ENCODE data around the gene RNF144A. TPM values are rescaled to one million over a fixed set of nuclear protein-coding genes. Genes with fewer than 3 reads are reported as not detected.

RNF144A gene
- total and polyA plus RNA-seq, 10 of the 15 experiments (the other 5 are each of a cell fraction or from before 2014, with no cell fraction given), result 0.02 to 12.1 (median 0.48) TPM; not detected in 1

DNA sequence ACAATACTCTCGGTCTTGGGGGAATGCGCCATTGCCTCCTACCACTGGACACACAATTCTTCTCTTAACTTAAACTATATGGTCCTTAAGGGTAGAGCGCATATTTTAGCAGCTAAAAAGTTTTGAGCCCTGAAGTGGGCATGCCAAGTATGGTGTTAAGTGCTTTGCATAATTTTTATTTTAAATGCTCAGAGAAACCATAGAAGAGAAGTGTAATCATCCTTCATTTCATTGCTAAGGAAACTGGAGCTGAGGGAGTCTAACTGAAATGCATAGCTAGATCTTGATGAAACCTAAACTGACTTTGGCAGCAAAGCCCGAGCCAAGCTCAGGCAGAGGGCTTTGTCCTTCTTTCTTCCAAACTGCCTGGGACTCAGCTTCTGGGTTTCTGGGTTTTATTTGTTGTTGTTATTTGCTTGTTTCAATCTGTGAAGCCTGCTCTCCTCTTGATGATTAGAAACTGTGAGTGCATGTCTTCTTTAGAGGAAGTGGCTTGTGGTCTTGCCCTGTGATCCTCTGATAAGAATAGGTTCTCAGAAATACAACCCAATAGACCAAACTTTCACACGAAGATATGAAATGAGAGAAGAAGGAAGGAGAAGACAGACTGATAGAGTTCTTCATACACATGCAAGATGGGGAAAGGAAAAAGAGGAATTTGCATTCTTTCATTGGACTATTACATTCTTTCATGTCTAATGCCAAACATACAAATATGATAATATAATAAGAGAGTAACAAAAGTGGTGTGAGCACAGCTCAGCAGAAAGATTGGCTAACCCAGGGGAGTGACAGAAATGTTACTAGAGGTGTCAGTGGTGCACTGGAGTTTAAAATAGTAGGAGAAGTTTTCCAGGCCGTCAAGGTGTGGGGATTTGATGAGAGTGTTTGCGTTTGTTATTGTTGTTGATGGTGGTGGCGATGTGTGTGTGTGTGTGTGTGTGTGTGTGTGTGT lies 7.5 kb upstream of the RNF144A start (continued):
- TF ChIP-seq, protein P1, sequence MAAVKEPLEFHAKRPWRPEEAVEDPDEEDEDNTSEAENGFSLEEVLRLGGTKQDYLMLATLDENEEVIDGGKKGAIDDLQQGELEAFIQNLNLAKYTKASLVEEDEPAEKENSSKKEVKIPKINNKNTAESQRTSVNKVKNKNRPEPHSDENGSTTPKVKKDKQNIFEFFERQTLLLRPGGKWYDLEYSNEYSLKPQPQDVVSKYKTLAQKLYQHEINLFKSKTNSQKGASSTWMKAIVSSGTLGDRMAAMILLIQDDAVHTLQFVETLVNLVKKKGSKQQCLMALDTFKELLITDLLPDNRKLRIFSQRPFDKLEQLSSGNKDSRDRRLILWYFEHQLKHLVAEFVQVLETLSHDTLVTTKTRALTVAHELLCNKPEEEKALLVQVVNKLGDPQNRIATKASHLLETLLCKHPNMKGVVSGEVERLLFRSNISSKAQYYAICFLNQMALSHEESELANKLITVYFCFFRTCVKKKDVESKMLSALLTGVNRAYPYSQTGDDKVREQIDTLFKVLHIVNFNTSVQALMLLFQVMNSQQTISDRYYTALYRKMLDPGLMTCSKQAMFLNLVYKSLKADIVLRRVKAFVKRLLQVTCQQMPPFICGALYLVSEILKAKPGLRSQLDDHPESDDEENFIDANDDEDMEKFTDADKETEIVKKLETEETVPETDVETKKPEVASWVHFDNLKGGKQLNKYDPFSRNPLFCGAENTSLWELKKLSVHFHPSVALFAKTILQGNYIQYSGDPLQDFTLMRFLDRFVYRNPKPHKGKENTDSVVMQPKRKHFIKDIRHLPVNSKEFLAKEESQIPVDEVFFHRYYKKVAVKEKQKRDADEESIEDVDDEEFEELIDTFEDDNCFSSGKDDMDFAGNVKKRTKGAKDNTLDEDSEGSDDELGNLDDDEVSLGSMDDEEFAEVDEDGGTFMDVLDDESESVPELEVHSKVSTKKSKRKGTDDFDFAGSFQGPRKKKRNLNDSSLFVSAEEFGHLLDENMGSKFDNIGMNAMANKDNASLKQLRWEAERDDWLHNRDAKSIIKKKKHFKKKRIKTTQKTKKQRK (IDR thresholded peaks at IDR 0.05; ENCODE audit: low read depth, low read length), result no peak
- TF ChIP-seq ZZZ3 (IDR thresholded peaks at IDR 0.05; ENCODE audit: control insufficient read depth, insufficient read length, low read depth), result no peak
- TF ChIP-seq STAT1 (conservative IDR thresholded peaks at IDR 0.05), result no peak
- TF ChIP-seq SMAD5 (IDR thresholded peaks at IDR 0.05; ENCODE audit: low read depth), result no peak
- TF ChIP-seq NFYB (IDR thresholded peaks at IDR 0.05; ENCODE audit: insufficient read depth, low read depth, low read length), result no peak
- no peak for TF ChIP-seq MYC (IDR thresholded peaks at IDR 0.05; ENCODE audit: insufficient read depth, insufficient read length, insufficient replicate concordance, low read length, severe bottlenecking)
- TF ChIP-seq MTA3 (IDR thresholded peaks at IDR 0.05; ENCODE audit: borderline replicate concordance, low read length), result peak; percentile 71; the same call in 1 of the 2 replicates
- TF ChIP-seq ZNF24 (IDR thresholded peaks at IDR 0.05), result peak; percentile 72
- no peak for TF ChIP-seq JUNB (IDR thresholded peaks at IDR 0.05)
- TF ChIP-seq BRCA1 (IDR thresholded peaks at IDR 0.05; ENCODE audit: low read depth, low read length), result no peak
- TF ChIP-seq LARP7 (IDR thresholded peaks at IDR 0.05), result no peak
- no peak for TF ChIP-seq NFYA (IDR thresholded peaks at IDR 0.05; ENCODE audit: borderline replicate concordance, low read depth, low read length)
- TF ChIP-seq BACH1 (IDR thresholded peaks at IDR 0.05; ENCODE audit: borderline replicate concordance), result peak; percentile 42; the same call in 1 of the 2 replicates
- no peak for TF ChIP-seq TCF3 (IDR thresholded peaks at IDR 0.05; ENCODE audit: borderline replicate concordance, insufficient read depth, low read depth, low read length)
- TF ChIP-seq POLR2AphosphoS5 (IDR thresholded peaks at IDR 0.05; ENCODE audit: low read length), result peak; percentile 35; the same call in 1 of the 2 replicates
- peak; percentile 72; the same call in 1 of the 2 replicates for TF ChIP-seq TBL1XR1 (IDR thresholded peaks at IDR 0.05; ENCODE audit: low read depth, low read length)
- peak; percentile 98 for TF ChIP-seq RUNX3 (IDR thresholded peaks at IDR 0.05; ENCODE audit: low read length)
- no peak for TF ChIP-seq KAT2A (conservative IDR thresholded peaks at IDR 0.05; ENCODE audit: control insufficient read depth, low read depth, low read length)
- TF ChIP-seq, protein P2, sequence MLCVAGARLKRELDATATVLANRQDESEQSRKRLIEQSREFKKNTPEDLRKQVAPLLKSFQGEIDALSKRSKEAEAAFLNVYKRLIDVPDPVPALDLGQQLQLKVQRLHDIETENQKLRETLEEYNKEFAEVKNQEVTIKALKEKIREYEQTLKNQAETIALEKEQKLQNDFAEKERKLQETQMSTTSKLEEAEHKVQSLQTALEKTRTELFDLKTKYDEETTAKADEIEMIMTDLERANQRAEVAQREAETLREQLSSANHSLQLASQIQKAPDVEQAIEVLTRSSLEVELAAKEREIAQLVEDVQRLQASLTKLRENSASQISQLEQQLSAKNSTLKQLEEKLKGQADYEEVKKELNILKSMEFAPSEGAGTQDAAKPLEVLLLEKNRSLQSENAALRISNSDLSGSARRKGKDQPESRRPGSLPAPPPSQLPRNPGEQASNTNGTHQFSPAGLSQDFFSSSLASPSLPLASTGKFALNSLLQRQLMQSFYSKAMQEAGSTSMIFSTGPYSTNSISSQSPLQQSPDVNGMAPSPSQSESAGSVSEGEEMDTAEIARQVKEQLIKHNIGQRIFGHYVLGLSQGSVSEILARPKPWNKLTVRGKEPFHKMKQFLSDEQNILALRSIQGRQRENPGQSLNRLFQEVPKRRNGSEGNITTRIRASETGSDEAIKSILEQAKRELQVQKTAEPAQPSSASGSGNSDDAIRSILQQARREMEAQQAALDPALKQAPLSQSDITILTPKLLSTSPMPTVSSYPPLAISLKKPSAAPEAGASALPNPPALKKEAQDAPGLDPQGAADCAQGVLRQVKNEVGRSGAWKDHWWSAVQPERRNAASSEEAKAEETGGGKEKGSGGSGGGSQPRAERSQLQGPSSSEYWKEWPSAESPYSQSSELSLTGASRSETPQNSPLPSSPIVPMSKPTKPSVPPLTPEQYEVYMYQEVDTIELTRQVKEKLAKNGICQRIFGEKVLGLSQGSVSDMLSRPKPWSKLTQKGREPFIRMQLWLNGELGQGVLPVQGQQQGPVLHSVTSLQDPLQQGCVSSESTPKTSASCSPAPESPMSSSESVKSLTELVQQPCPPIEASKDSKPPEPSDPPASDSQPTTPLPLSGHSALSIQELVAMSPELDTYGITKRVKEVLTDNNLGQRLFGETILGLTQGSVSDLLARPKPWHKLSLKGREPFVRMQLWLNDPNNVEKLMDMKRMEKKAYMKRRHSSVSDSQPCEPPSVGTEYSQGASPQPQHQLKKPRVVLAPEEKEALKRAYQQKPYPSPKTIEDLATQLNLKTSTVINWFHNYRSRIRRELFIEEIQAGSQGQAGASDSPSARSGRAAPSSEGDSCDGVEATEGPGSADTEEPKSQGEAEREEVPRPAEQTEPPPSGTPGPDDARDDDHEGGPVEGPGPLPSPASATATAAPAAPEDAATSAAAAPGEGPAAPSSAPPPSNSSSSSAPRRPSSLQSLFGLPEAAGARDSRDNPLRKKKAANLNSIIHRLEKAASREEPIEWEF (IDR thresholded peaks at IDR 0.05; ENCODE audit: insufficient replicate concordance, low read depth, low read length), result peak; percentile 86
- TF ChIP-seq FOS (IDR thresholded peaks at IDR 0.05; ENCODE audit: borderline replicate concordance, extremely low read depth, insufficient read length), result no peak
- peak; percentile 96; the same call in 1 of the 2 replicates for TF ChIP-seq RBBP5 (conservative IDR thresholded peaks at IDR 0.05)
- no peak for TF ChIP-seq RELA (IDR thresholded peaks at IDR 0.05; ENCODE audit: borderline replicate concordance, partially characterized antibody)
